GM12892 (cell line): ENCODE data around the gene HOXA11.

Experiments used
- POLR2A ChIP-seq: IDR thresholded peaks from 2 replicates; pipeline ENCODE4 v1.6.1; 2011; ENCODE audit warnings: low read depth, low read length, control low read depth
- POLR2AphosphoS5 ChIP-seq: IDR thresholded peaks from 2 replicates; pipeline ENCODE4 v1.6.1; 2011; ENCODE audit warnings: low read depth, low read length, control low read depth
- TAF1 ChIP-seq: IDR thresholded peaks from 2 replicates; pipeline ENCODE4 v1.6.1; 2011; ENCODE audit warnings: low read depth, mild to moderate bottlenecking, control low read depth, low read length, borderline replicate concordance

GRCh38 chr7:27220440-27220955 is 35.5 kb upstream of the HOXA11 start:
- TF ChIP-seq POLR2A: no peak
- TF ChIP-seq POLR2AphosphoS5: no peak
- no peak for TF ChIP-seq TAF1
